OCI-M2 (cell line): ENCODE results near the gene SPOCK1.

Experiments used
- DNase-seq: peaks from one replicate; lab custom pipeline; 2025; ENCODE audit not compliant: unreplicated experiment; lab: John Stamatoyannopoulos, UW

SPOCK1 gene

GRCh38 chr5:137333475-137333874 is 165.7 kb downstream of the SPOCK1 start:
- no peak for DNase-seq

GRCh38 chr5:137332296-137332695 is 166.8 kb downstream of the SPOCK1 start:
- DNase-seq, result no peak

- no peak for DNase-seq
These were observed 169.4 kb downstream of the SPOCK1 start for GRCh38 chr5:137329586-137330296.

- DNase-seq, result no peak
These were observed 170.1 kb downstream of the SPOCK1 start for GRCh38 chr5:137328991-137329390.

- no peak for DNase-seq
These were observed 170.7 kb downstream of the SPOCK1 start for GRCh38 chr5:137328463-137328862.

GRCh38 chr5:137325721-137326120 is 173.4 kb downstream of the SPOCK1 start:
- no peak for DNase-seq

- no peak for DNase-seq
These were observed 178.8 kb downstream of the SPOCK1 start for GRCh38 chr5:137320056-137321045.

- no peak for DNase-seq
These were observed 181.1 kb downstream of the SPOCK1 start for GRCh38 chr5:137318027-137318426.

- no peak for DNase-seq
These were observed 182.8 kb downstream of the SPOCK1 start for GRCh38 chr5:137316346-137316736.

- no peak for DNase-seq
These were observed 183.4 kb downstream of the SPOCK1 start for GRCh38 chr5:137315534-137316345.

- no peak for DNase-seq
These were observed 184.0 kb downstream of the SPOCK1 start for GRCh38 chr5:137315109-137315508.

- no peak for DNase-seq
These were observed 185.5 kb downstream of the SPOCK1 start for GRCh38 chr5:137313526-137314175.

GRCh38 chr5:137312011-137312410 is 187.1 kb downstream of the SPOCK1 start:
- no peak for DNase-seq

GRCh38 chr5:137310051-137310730 is 188.9 kb downstream of the SPOCK1 start:
- no peak for DNase-seq

- DNase-seq, result no peak
These were observed 189.8 kb downstream of the SPOCK1 start for GRCh38 chr5:137309290-137309689.

GRCh38 chr5:137308311-137308710 is 190.8 kb downstream of the SPOCK1 start:
- DNase-seq, result no peak

GRCh38 chr5:137306903-137307302 is 192.2 kb downstream of the SPOCK1 start:
- DNase-seq, result no peak

- no peak for DNase-seq
These were observed 193.0 kb downstream of the SPOCK1 start for GRCh38 chr5:137305971-137306602.

GRCh38 chr5:137304226-137304874 is 194.8 kb downstream of the SPOCK1 start:
- no peak for DNase-seq
